ENCODE measurements around the gene ARHGEF11.

ARHGEF11 gene

GRCh38 chr1:156998840-156999500 is 46.6 kb downstream of the ARHGEF11 start:
- H3K27ac ChIP-seq (ENCODE audit: low read length, poor library complexity, severe bottlenecking), result no peak overlapping the region
- no peak overlapping the region for H2AK5ac ChIP-seq (ENCODE audit: low read length, severe bottlenecking)
- H3K18ac ChIP-seq (ENCODE audit: low read depth in 1 of 2, low read length in 2 of 2), result no peak overlapping the region
- H3K4ac ChIP-seq (ENCODE audit: low read depth in 1 of 2, low read length in 2 of 2), result no peak overlapping the region
- no peak overlapping the region for H3K4me2 ChIP-seq (ENCODE audit: low read length, poor library complexity, severe bottlenecking)
- H2BK5ac ChIP-seq (ENCODE audit: low read depth, low read length, poor library complexity, severe bottlenecking), result no peak overlapping the region
- peaks cover 5% of the 10 kb centered on the region for H3K4me1 ChIP-seq (ENCODE audit: control insufficient read depth, insufficient read depth, low read depth, low read length)
- H2AFZ ChIP-seq (ENCODE audit: low read depth, low read length), result no peak overlapping the region
- no peak overlapping the region for H4K8ac ChIP-seq (ENCODE audit: low read length)
- no peaks in the 10 kb centered on the region for H3K27me3 ChIP-seq (ENCODE audit: control insufficient read depth in 1 of 2, insufficient read depth in 1 of 2, low read length in 2 of 2)
- H3K79me1 ChIP-seq (replicated peaks; ENCODE audit: low read length, poor library complexity, severe bottlenecking), result peaks cover 47% of the 10 kb centered on the region
- DNase-seq, result no peak
- H2BK120ac ChIP-seq (ENCODE audit: low read depth, low read length), result no peak overlapping the region
- H3K14ac ChIP-seq (ENCODE audit: low read length in 2 of 2), result no peak overlapping the region
- no peaks in the 10 kb centered on the region for H3K36me3 ChIP-seq (ENCODE audit: control insufficient read depth in 1 of 2, insufficient read depth in 2 of 2, low read depth in 1 of 2, low read length in 2 of 2)
- no peak overlapping the region for H2BK15ac ChIP-seq (ENCODE audit: low read depth, poor library complexity, severe bottlenecking)
- H3K23ac ChIP-seq (ENCODE audit: low read length in 2 of 2), result no peak overlapping the region
- H4K91ac ChIP-seq (ENCODE audit: low read length), result no peak overlapping the region
- 90% methylated on average over 7 of the region's 7 CpGs for WGBS
- H3K9ac ChIP-seq (ENCODE audit: low read length), result no peak overlapping the region
- no peak overlapping the region for H3K4me3 ChIP-seq (ENCODE audit: insufficient read depth in 1 of 2, low read depth in 1 of 2, low read length in 2 of 2)
- H3K9me3 ChIP-seq (ENCODE audit: control insufficient read depth, low read length), result no peaks in the 10 kb centered on the region
- no peak overlapping the region for H2BK12ac ChIP-seq (ENCODE audit: low read length in 2 of 2)

- Histone ChIP-seq H3K4me3 (ENCODE audit: insufficient read depth in 1 of 2, low read depth in 1 of 2, low read length in 2 of 2) (no peak overlapping the region), H3K4me1 (ENCODE audit: control insufficient read depth, insufficient read depth, low read depth, low read length) (peaks cover 5% of the 10 kb centered on the region), H3K9me3 (ENCODE audit: control insufficient read depth, low read length) (no peaks in the 10 kb centered on the region), H2BK5ac (ENCODE audit: low read depth, low read length, poor library complexity, severe bottlenecking) (no peak overlapping the region), H3K27ac (ENCODE audit: low read length, poor library complexity, severe bottlenecking) (no peak overlapping the region), H3K23ac (ENCODE audit: low read length in 2 of 2) (no peak overlapping the region), H2BK15ac (ENCODE audit: low read depth, poor library complexity, severe bottlenecking) (no peak overlapping the region), H4K8ac (ENCODE audit: low read length) (no peak overlapping the region), H3K4ac (ENCODE audit: low read depth in 1 of 2, low read length in 2 of 2) (no peak overlapping the region), H3K14ac (ENCODE audit: low read length in 2 of 2) (no peak overlapping the region), H3K18ac (ENCODE audit: low read depth in 1 of 2, low read length in 2 of 2) (no peak overlapping the region), H3K9ac (ENCODE audit: low read length) (no peak overlapping the region), H2BK120ac (ENCODE audit: low read depth, low read length) (no peak overlapping the region), H3K4me2 (ENCODE audit: low read length, poor library complexity, severe bottlenecking) (no peak overlapping the region), H3K79me1 (replicated peaks; ENCODE audit: low read length, poor library complexity, severe bottlenecking) (peaks cover 50% of the 10 kb centered on the region), H3K36me3 (ENCODE audit: control insufficient read depth in 1 of 2, insufficient read depth in 2 of 2, low read depth in 1 of 2, low read length in 2 of 2) (no peaks in the 10 kb centered on the region), H3K27me3 (ENCODE audit: control insufficient read depth in 1 of 2, insufficient read depth in 1 of 2, low read length in 2 of 2) (no peaks in the 10 kb centered on the region), H2BK12ac (ENCODE audit: low read length in 2 of 2) (no peak overlapping the region), H4K91ac (ENCODE audit: low read length) (no peak overlapping the region), H2AFZ (ENCODE audit: low read depth, low read length) (no peak overlapping the region), H2AK5ac (ENCODE audit: low read length, severe bottlenecking) (no peak overlapping the region)
- DNase-seq, result no peak
- WGBS, result 90% methylated on average over 2 of the region's 3 CpGs
These were observed 47.2 kb downstream of the ARHGEF11 start for GRCh38 chr1:156998301-156998700.

- no peak overlapping the region for H4K8ac ChIP-seq (ENCODE audit: low read length)
- H3K4me1 ChIP-seq (ENCODE audit: control insufficient read depth, insufficient read depth, low read depth, low read length), result no peaks in the 10 kb centered on the region
- no peak overlapping the region for H2BK12ac ChIP-seq (ENCODE audit: low read length in 2 of 2)
- H3K79me1 ChIP-seq (replicated peaks; ENCODE audit: low read length, poor library complexity, severe bottlenecking), result peaks cover 43% of the 10 kb centered on the region
- no peak overlapping the region for H4K91ac ChIP-seq (ENCODE audit: low read length)
- H3K27ac ChIP-seq (ENCODE audit: low read length, poor library complexity, severe bottlenecking), result no peak overlapping the region
- H3K9me3 ChIP-seq (ENCODE audit: control insufficient read depth, low read length), result no peaks in the 10 kb centered on the region
- H3K27me3 ChIP-seq (ENCODE audit: control insufficient read depth in 1 of 2, insufficient read depth in 1 of 2, low read length in 2 of 2), result no peaks in the 10 kb centered on the region
- H3K4me3 ChIP-seq (ENCODE audit: insufficient read depth in 1 of 2, low read depth in 1 of 2, low read length in 2 of 2), result no peak overlapping the region
- H3K4ac ChIP-seq (ENCODE audit: low read depth in 1 of 2, low read length in 2 of 2), result no peak overlapping the region
- H3K23ac ChIP-seq (ENCODE audit: low read length in 2 of 2), result no peak overlapping the region
- H3K18ac ChIP-seq (ENCODE audit: low read depth in 1 of 2, low read length in 2 of 2), result no peak overlapping the region
- peaks cover 4% of the 10 kb centered on the region in 2 experiments for H3K36me3 ChIP-seq (ENCODE audit: control insufficient read depth in 1 of 2, insufficient read depth in 2 of 2, low read depth in 1 of 2, low read length in 2 of 2)
- H2AFZ ChIP-seq (ENCODE audit: low read depth, low read length), result no peak overlapping the region
- no peak overlapping the region for H2BK5ac ChIP-seq (ENCODE audit: low read depth, low read length, poor library complexity, severe bottlenecking)
- WGBS, result 97% methylated on average over 3 of the region's 5 CpGs
- no peak overlapping the region for H2AK5ac ChIP-seq (ENCODE audit: low read length, severe bottlenecking)
- H3K4me2 ChIP-seq (ENCODE audit: low read length, poor library complexity, severe bottlenecking), result no peak overlapping the region
- no peak for DNase-seq
- H2BK120ac ChIP-seq (ENCODE audit: low read depth, low read length), result no peak overlapping the region
- H3K9ac ChIP-seq (ENCODE audit: low read length), result no peak overlapping the region
- H3K14ac ChIP-seq (ENCODE audit: low read length in 2 of 2), result no peak overlapping the region
- no peak overlapping the region for H2BK15ac ChIP-seq (ENCODE audit: low read depth, poor library complexity, severe bottlenecking)
These were observed 50.1 kb downstream of the ARHGEF11 start for GRCh38 chr1:156995412-156995811.

- no peak for DNase-seq
- Histone ChIP-seq H2AFZ (ENCODE audit: low read depth, low read length) (no peak overlapping the region), H3K9me3 (ENCODE audit: control insufficient read depth, low read length) (no peaks in the 10 kb centered on the region), H3K14ac (ENCODE audit: low read length in 2 of 2) (no peak overlapping the region), H2AK5ac (ENCODE audit: low read length, severe bottlenecking) (no peak overlapping the region), H3K18ac (ENCODE audit: low read depth in 1 of 2, low read length in 2 of 2) (no peak overlapping the region), H2BK12ac (ENCODE audit: low read length in 2 of 2) (no peak overlapping the region), H3K4ac (ENCODE audit: low read depth in 1 of 2, low read length in 2 of 2) (no peak overlapping the region), H4K91ac (ENCODE audit: low read length) (no peak overlapping the region), H2BK15ac (ENCODE audit: low read depth, poor library complexity, severe bottlenecking) (no peak overlapping the region), H3K79me1 (replicated peaks; ENCODE audit: low read length, poor library complexity, severe bottlenecking) (peaks cover 39% of the 10 kb centered on the region), H3K27me3 (ENCODE audit: control insufficient read depth in 1 of 2, insufficient read depth in 1 of 2, low read length in 2 of 2) (no peaks in the 10 kb centered on the region), H2BK120ac (ENCODE audit: low read depth, low read length) (no peak overlapping the region), H3K4me3 (ENCODE audit: insufficient read depth in 1 of 2, low read depth in 1 of 2, low read length in 2 of 2) (no peak overlapping the region), H4K8ac (ENCODE audit: low read length) (no peak overlapping the region), H3K4me1 (ENCODE audit: control insufficient read depth, insufficient read depth, low read depth, low read length) (no peaks in the 10 kb centered on the region), H3K4me2 (ENCODE audit: low read length, poor library complexity, severe bottlenecking) (no peak overlapping the region), H3K23ac (ENCODE audit: low read length in 2 of 2) (no peak overlapping the region), H3K27ac (ENCODE audit: low read length, poor library complexity, severe bottlenecking) (no peak overlapping the region), H3K36me3 (ENCODE audit: control insufficient read depth in 1 of 2, insufficient read depth in 2 of 2, low read depth in 1 of 2, low read length in 2 of 2) (peaks cover 4% of the 10 kb centered on the region in 2 experiments), H3K9ac (ENCODE audit: low read length) (no peak overlapping the region), H2BK5ac (ENCODE audit: low read depth, low read length, poor library complexity, severe bottlenecking) (no peak overlapping the region)
- 89% methylated on average over 2 of the region's 2 CpGs for WGBS
These were observed 51.3 kb downstream of the ARHGEF11 start for GRCh38 chr1:156994277-156994676.
